Endometrium (tissue), 2 donors: ENCODE measurements around the gene POU2AF2.
A peak's percentile ranks its signal among the peaks of the same experiment; 100 is the strongest.
"Not testable (repeated sequence)": the region's sequence is repeated elsewhere in the genome, so short reads cannot be mapped to it uniquely, and the experiment has no call there.

ENCODE experiments used
- FAIRE-seq: peaks from 2 replicates; lab custom pipeline; 2012; peaks lifted over from hg19 to GRCh38; lab: Jason Lieb, UNC
- donor health status: control.
- donor health status: control.

Gene POU2AF2

GRCh38 chr11:111302298-111302697 lies 56.8 kb downstream of the POU2AF2 start:
- FAIRE-seq = no peak

GRCh38 chr11:111303461-111303860 lies 57.9 kb downstream of the POU2AF2 start:
- FAIRE-seq = peak; percentile 18

- peak; percentile 4 for FAIRE-seq
Observed at GRCh38 chr11:111305162-111305802, 59.8 kb downstream of the POU2AF2 start.

- FAIRE-seq = no peak
Observed at GRCh38 chr11:111305876-111306275, 60.4 kb downstream of the POU2AF2 start.

GRCh38 chr11:111306321-111306720 lies 60.8 kb downstream of the POU2AF2 start:
- no peak for FAIRE-seq

- FAIRE-seq = no peak
Observed at GRCh38 chr11:111307472-111308108, 62.1 kb downstream of the POU2AF2 start.

GRCh38 chr11:111308140-111308539 lies 62.6 kb downstream of the POU2AF2 start:
- no peak for FAIRE-seq

- no peak for FAIRE-seq
Observed at GRCh38 chr11:111309215-111309915, 63.8 kb downstream of the POU2AF2 start.

GRCh38 chr11:111310088-111310487 lies 64.6 kb downstream of the POU2AF2 start:
- FAIRE-seq = no peak

GRCh38 chr11:111310723-111311122 lies 65.2 kb downstream of the POU2AF2 start:
- no peak for FAIRE-seq

- FAIRE-seq = no peak
Observed at GRCh38 chr11:111312076-111312475, 66.6 kb downstream of the POU2AF2 start.

- FAIRE-seq = no peak
Observed at GRCh38 chr11:111319296-111319695, 73.8 kb downstream of the POU2AF2 start.

- not testable (repeated sequence) for FAIRE-seq
Observed at GRCh38 chr11:111320199-111320598, 74.7 kb downstream of the POU2AF2 start.

GRCh38 chr11:111320728-111321568 lies 75.4 kb downstream of the POU2AF2 start:
- no peak for FAIRE-seq

GRCh38 chr11:111322534-111322933 lies 77.0 kb downstream of the POU2AF2 start:
- no peak for FAIRE-seq

- no peak for FAIRE-seq
Observed at GRCh38 chr11:111324277-111324720, 78.8 kb downstream of the POU2AF2 start.

- no peak for FAIRE-seq
Observed at GRCh38 chr11:111325259-111325658, 79.7 kb downstream of the POU2AF2 start.

- FAIRE-seq = no peak
Observed at GRCh38 chr11:111326824-111327223, 81.3 kb downstream of the POU2AF2 start.

- FAIRE-seq = no peak
Observed at GRCh38 chr11:111327908-111328624, 82.5 kb downstream of the POU2AF2 start.

GRCh38 chr11:111329306-111330204 lies 84.0 kb downstream of the POU2AF2 start:
- no peak for FAIRE-seq
